WTC11 (cell line): ENCODE measurements around the gene SLC10A3. TPM values are rescaled to one million over a fixed set of nuclear protein-coding genes. Genes with fewer than 3 reads are reported as not detected.

Source experiments
- ATAC-seq: fragments of 200-7000 bp; cut with Tn5 transposase; 2 replicates; pipeline ENCODE4 v1.10.0; 2021; ENCODE audit warnings: mild to moderate bottlenecking, moderate library complexity
- CTCF ChIA-PET: fragments of 300-600 bp; sonication (Branson Sonifier 250); formaldehyde crosslinking; loops from one replicate; lab custom pipeline; 2021; ENCODE audit warnings: antibody characterized with exemption; lab: Charles Lee
- POLR2A ChIA-PET: fragments of 350-600 bp; sonication (Branson Sonifier 250); formaldehyde crosslinking; loops from one replicate; lab custom pipeline; 2021; ENCODE audit warnings: antibody characterized with exemption; lab: Charles Lee
- DNase-seq: peaks from one replicate; pipeline ENCODE4 v3.0.0; 2021; ENCODE audit warnings: low spot score
- H3K27ac Mint-ChIP-seq: 2 replicates; pipeline ENCODE4 v1.8.0; 2021; ENCODE audit warnings: mixed read lengths
- H3K27me3 Mint-ChIP-seq: 2 replicates; pipeline ENCODE4 v1.8.0; 2021; ENCODE audit warnings: low read depth, mild to moderate bottlenecking, moderate library complexity, mixed read lengths
- H3K36me3 Mint-ChIP-seq: 2 replicates; pipeline ENCODE4 v1.8.0; 2021; ENCODE audit warnings: mixed read lengths
- H3K4me1 Mint-ChIP-seq: 2 replicates; pipeline ENCODE4 v1.8.0; 2022; ENCODE audit warnings: mixed read lengths
- H3K4me3 Mint-ChIP-seq: 2 replicates; pipeline ENCODE4 v1.8.0; 2021; ENCODE audit warnings: mild to moderate bottlenecking, moderate library complexity, mixed read lengths
- H3K9me3 Mint-ChIP-seq: 2 replicates; pipeline ENCODE4 v1.8.0; 2021; ENCODE audit warnings: mixed read lengths
- AFF4 ChIP-seq: sonication (generic); formaldehyde crosslinking; IDR thresholded peaks from 2 replicates; pipeline ENCODE4 v1.8.1; 2023; ENCODE audit warnings: mild to moderate bottlenecking, missing genetic modification reagents, borderline replicate concordance
- CREB1 ChIP-seq: sonication (generic); formaldehyde crosslinking; IDR thresholded peaks from 2 replicates; pipeline ENCODE4 v1.8.0; 2023; ENCODE audit warnings: mild to moderate bottlenecking, missing genetic modification reagents
- FOXK1 ChIP-seq: sonication (generic); formaldehyde crosslinking; IDR thresholded peaks from 2 replicates; pipeline ENCODE4 v1.8.0; 2022; ENCODE audit warnings: mild to moderate bottlenecking, moderate library complexity, missing genetic modification reagents
- GTF2I ChIP-seq: fragments of 250-450 bp; sonication (Bioruptor Pico); conservative IDR thresholded peaks from 2 replicates; pipeline ENCODE4 v1.4.0; 2021; ENCODE audit warnings: mild to moderate bottlenecking
- IRF1 ChIP-seq: sonication (generic); formaldehyde crosslinking; IDR thresholded peaks from 2 replicates; pipeline ENCODE4 v1.8.0; 2023; ENCODE audit warnings: missing genetic modification reagents
- NFE2L1 ChIP-seq: sonication (generic); formaldehyde crosslinking; IDR thresholded peaks from 2 replicates; pipeline ENCODE4 v1.8.1; 2023; ENCODE audit warnings: missing genetic modification reagents
- STAT6 ChIP-seq: sonication (generic); formaldehyde crosslinking; conservative IDR thresholded peaks from 2 replicates; pipeline ENCODE4 v1.8.1; 2023; ENCODE audit warnings: mild to moderate bottlenecking, low read depth, missing genetic modification reagents, moderate library complexity
- TCF7 ChIP-seq: sonication (generic); formaldehyde crosslinking; IDR thresholded peaks from 2 replicates; pipeline ENCODE4 v1.8.0; 2022; ENCODE audit warnings: mild to moderate bottlenecking, low read depth, missing genetic modification reagents, moderate library complexity
- ZMAT4 ChIP-seq: fragments of 250-450 bp; sonication (Bioruptor Pico); IDR thresholded peaks from 2 replicates; pipeline ENCODE4 v1.9.0; 2021; ENCODE audit warnings: mild to moderate bottlenecking
- ZNF317 ChIP-seq: sonication (generic); formaldehyde crosslinking; IDR thresholded peaks from 2 replicates; pipeline ENCODE4 v1.8.1; 2023; ENCODE audit warnings: low read depth, mild to moderate bottlenecking, moderate library complexity, missing genetic modification reagents, borderline replicate concordance
- total RNA-seq: library from RNA; stranded (reverse); gene quantifications from 3 replicates; pipeline ENCODE4 v1.2.3, GENCODE V29; 2021

SLC10A3 gene
- total RNA-seq, 1 experiment from 2014 or later: 9.8 TPM

GRCh38 chrX:154463611-154464220 lies 26.7 kb downstream of the SLC10A3 start:
- H3K4me1 Mint-ChIP-seq: no peaks in the 10 kb centered on the region
- no peaks in the 10 kb centered on the region for H3K36me3 Mint-ChIP-seq
- POLR2A ChIA-PET: no interaction called here
- no peak overlapping the region for H3K27ac Mint-ChIP-seq
- H3K9me3 Mint-ChIP-seq: no peaks in the 10 kb centered on the region
- DNase-seq: no peak
- H3K4me3 Mint-ChIP-seq: no peak overlapping the region
- no peak for ATAC-seq
- H3K27me3 Mint-ChIP-seq: no peaks in the 10 kb centered on the region
- CTCF ChIA-PET: interaction anchor here (0.7 kb wide), 1 partner anchor 64 kb away, joined by 3 read pairs; no protein-coding TSS in a partner anchor
- TF ChIP-seq TCF7 (CRISPR knock-in tag) (no peak), CREB1 (CRISPR knock-in tag) (no peak), GTF2I (no peak), AFF4 (CRISPR knock-in tag) (no peak), ZNF317 (CRISPR knock-in tag) (no peak)
- TF ChIP-seq, all 79 proteins: peak for 0

GRCh38 chrX:154462396-154462795 lies 28.0 kb downstream of the SLC10A3 start:
- TF ChIP-seq IRF1 (CRISPR knock-in tag): no peak
- no peak for TF ChIP-seq ZMAT4 (CRISPR knock-in tag)
- no peak for TF ChIP-seq STAT6
- TF ChIP-seq NFE2L1 (CRISPR knock-in tag): no peak
- no peak for TF ChIP-seq FOXK1 (CRISPR knock-in tag)
- no peak for TF ChIP-seq AFF4 (CRISPR knock-in tag)
- no peaks in the 10 kb centered on the region for H3K9me3 Mint-ChIP-seq
- ChIA-PET POLR2A (interaction anchor here (0.6 kb wide), 1 partner anchor 31 kb away, joined by 3 read pairs; no protein-coding TSS in a partner anchor), CTCF (no interaction called here)
- no peak for DNase-seq
- H3K4me1 Mint-ChIP-seq: no peaks in the 10 kb centered on the region
- H3K27ac Mint-ChIP-seq: no peak overlapping the region
- H3K27me3 Mint-ChIP-seq: peaks cover under 1% of the 10 kb centered on the region; the same call in 1 of the 2 replicates
- H3K4me3 Mint-ChIP-seq: no peak overlapping the region
- no peaks in the 10 kb centered on the region for H3K36me3 Mint-ChIP-seq
- ATAC-seq: no peak
